ENCODE data around the gene COX14. TPM values are rescaled to one million over a fixed set of nuclear protein-coding genes. Genes with fewer than 3 reads are reported as not detected.

The COX14 gene
- total RNA-seq, 6 donors from 2014 or later: 22.0 to 98.2 (median 71.8) TPM

DNA sequence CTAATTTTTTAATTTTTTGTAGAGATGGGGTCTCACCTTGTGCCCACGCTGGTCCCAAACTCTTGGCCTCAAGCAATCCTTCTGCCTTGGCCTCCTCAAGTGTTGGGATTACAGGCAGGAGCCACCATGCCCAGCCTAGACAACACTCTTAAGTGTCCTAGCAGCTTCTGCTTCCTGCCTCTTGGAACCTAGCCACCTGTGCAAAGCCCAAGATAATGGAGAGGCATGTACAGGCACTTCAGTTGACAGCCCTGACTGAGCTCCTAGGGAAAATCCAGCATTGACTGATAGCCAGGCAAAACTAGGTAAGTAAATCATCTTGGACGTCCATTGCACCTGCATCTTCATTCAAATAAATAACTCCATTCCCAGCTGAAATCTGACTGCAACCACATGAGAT, 15.5 kb downstream of the COX14 start:
- no peak for ATAC-seq (ENCODE audit: low FRiP score in 2 of 2)
- Histone ChIP-seq H3K36me3 (peaks cover 4 to 78% (median 39%) of the 10 kb centered on the region in 4 donors), H3K4me3 (no peak overlapping the region), H3K4me1 (peaks cover 4 to 9% (median 7%) of the 10 kb centered on the region in 4 donors), H3K9me3 (no peaks in the 10 kb centered on the region), H3K27me3 (no peaks in the 10 kb centered on the region), H3K27ac (no peak overlapping the region)
- DNase-seq: no peak
- no peak for TF ChIP-seq POLR2A (IDR thresholded peaks at IDR 0.05)
- no peak for TF ChIP-seq EP300 (IDR thresholded peaks at IDR 0.05)
- no peak for TF ChIP-seq POLR2AphosphoS5 (IDR thresholded peaks at IDR 0.05)
- TF ChIP-seq, protein P1, sequence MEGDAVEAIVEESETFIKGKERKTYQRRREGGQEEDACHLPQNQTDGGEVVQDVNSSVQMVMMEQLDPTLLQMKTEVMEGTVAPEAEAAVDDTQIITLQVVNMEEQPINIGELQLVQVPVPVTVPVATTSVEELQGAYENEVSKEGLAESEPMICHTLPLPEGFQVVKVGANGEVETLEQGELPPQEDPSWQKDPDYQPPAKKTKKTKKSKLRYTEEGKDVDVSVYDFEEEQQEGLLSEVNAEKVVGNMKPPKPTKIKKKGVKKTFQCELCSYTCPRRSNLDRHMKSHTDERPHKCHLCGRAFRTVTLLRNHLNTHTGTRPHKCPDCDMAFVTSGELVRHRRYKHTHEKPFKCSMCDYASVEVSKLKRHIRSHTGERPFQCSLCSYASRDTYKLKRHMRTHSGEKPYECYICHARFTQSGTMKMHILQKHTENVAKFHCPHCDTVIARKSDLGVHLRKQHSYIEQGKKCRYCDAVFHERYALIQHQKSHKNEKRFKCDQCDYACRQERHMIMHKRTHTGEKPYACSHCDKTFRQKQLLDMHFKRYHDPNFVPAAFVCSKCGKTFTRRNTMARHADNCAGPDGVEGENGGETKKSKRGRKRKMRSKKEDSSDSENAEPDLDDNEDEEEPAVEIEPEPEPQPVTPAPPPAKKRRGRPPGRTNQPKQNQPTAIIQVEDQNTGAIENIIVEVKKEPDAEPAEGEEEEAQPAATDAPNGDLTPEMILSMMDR (IDR thresholded peaks at IDR 0.05): no peak
- 79 to 81% methylated on average over 2 of the region's 2 CpGs for WGBS, 2 donors

GRCh38 chr12:50129290-50129689, 17.3 kb downstream of the COX14 start:
- peaks cover 4 to 81% (median 45%) of the 10 kb centered on the region in 4 donors for H3K36me3 ChIP-seq
- peaks cover 4 to 9% (median 7%) of the 10 kb centered on the region in 4 donors for H3K4me1 ChIP-seq

GRCh38 chr12:50132505-50133135, 20.6 kb downstream of the COX14 start:
- no peak overlapping the region for H3K27ac ChIP-seq
- ATAC-seq (ENCODE audit: low FRiP score in 2 of 2): no peak
- no peak overlapping the region for H3K4me3 ChIP-seq
- H3K9me3 ChIP-seq: no peaks in the 10 kb centered on the region
- peaks cover 0 to 3% (median 0%) of the 10 kb centered on the region in 4 donors for H3K4me1 ChIP-seq
- H3K36me3 ChIP-seq: peaks cover 4 to 94% (median 53%) of the 10 kb centered on the region in 4 donors
- TF ChIP-seq POLR2A (IDR thresholded peaks at IDR 0.05) (no peak), POLR2AphosphoS5 (IDR thresholded peaks at IDR 0.05) (no peak), EP300 (IDR thresholded peaks at IDR 0.05) (no peak)
- TF ChIP-seq, protein P1 (IDR thresholded peaks at IDR 0.05): peak in 2 of 6 experiments; percentile 46 to 64
- no peaks in the 10 kb centered on the region for H3K27me3 ChIP-seq
- 75 to 95% methylated on average over 2 of the region's 2 CpGs for WGBS, 2 donors
- no peak for DNase-seq

More at GRCh38 chr12:50129290-50129689, 17.3 kb downstream of the COX14 start:
- Histone ChIP-seq H3K4me3 (no peak overlapping the region), H3K9me3 (no peaks in the 10 kb centered on the region), H3K27ac (no peak overlapping the region), H3K27me3 (no peaks in the 10 kb centered on the region)
- ATAC-seq (ENCODE audit: low FRiP score in 2 of 2) (no peak), DNase-seq (no peak)
- TF ChIP-seq, protein P1 (IDR thresholded peaks at IDR 0.05): no peak
- TF ChIP-seq POLR2A (IDR thresholded peaks at IDR 0.05): no peak
- no peak for TF ChIP-seq POLR2AphosphoS5 (IDR thresholded peaks at IDR 0.05)
- no peak for TF ChIP-seq EP300 (IDR thresholded peaks at IDR 0.05)
- WGBS, 2 donors: 64 to 82% methylated on average over 4 of the region's 4 CpGs

DNA sequence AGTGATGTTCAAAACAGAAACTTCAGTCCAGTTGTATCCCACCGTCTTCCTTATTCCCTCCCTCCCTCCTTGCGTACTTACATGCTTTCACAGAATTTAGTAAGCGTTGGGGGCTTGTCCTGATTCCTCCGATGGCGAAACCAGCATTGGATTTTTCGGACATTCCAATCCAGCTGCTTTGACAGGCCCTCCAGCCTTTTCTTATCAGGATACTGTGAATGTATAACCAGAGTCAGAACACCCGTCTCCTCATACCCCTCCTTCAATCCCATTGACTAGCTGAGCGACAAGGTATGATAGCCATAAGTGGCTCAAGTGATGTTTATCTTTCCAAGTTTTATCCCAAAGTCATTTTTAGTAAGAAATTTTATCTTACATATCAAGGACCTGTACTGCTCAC, 31.0 kb downstream of the COX14 start:
- peak overlapping the region in 1 of 4 donors; percentile 25 for H3K27ac ChIP-seq
- ATAC-seq (ENCODE audit: low FRiP score in 2 of 2) (no peak), DNase-seq (no peak)
- 60 to 71% methylated on average over 8 of the region's 8 CpGs for WGBS, 2 donors
- no peak overlapping the region for H3K4me3 ChIP-seq
- peaks cover 0 to 9% (median 1%) of the 10 kb centered on the region in 4 donors for H3K4me1 ChIP-seq
- H3K27me3 ChIP-seq: no peaks in the 10 kb centered on the region
- no peak for TF ChIP-seq POLR2A (IDR thresholded peaks at IDR 0.05)
- TF ChIP-seq EP300 (IDR thresholded peaks at IDR 0.05): no peak
- TF ChIP-seq, protein P1 (IDR thresholded peaks at IDR 0.05): no peak
- TF ChIP-seq POLR2AphosphoS5 (IDR thresholded peaks at IDR 0.05): no peak
- no peaks in the 10 kb centered on the region for H3K9me3 ChIP-seq
- peaks cover 0 to 41% (median 7%) of the 10 kb centered on the region in 4 donors for H3K36me3 ChIP-seq

DNA sequence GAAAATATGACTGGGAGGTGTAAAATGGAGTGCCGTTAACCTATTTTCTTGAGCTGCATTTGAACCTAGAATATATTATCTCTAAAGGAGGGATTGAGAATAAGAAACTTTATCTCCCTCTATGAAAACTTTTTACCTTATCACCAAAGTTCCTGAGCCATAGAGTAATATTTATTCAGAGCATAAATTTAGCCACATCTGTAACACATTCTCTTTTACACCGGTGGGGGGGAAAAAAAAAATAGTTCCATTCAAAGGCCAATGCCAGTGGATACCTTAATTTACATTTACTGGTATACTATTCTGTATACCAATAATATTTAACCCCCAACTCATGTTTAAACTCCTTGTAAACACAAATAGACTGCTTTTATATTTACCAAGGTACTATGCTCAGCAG, 33.4 kb downstream of the COX14 start:
- no peak overlapping the region for H3K4me3 ChIP-seq

More for the DNA sequence above, 33.4 kb downstream of the COX14 start:
- H3K27me3 ChIP-seq: no peaks in the 10 kb centered on the region
- H3K4me1 ChIP-seq: peaks cover 0 to 9% (median 1%) of the 10 kb centered on the region in 4 donors
- ATAC-seq (ENCODE audit: low FRiP score in 2 of 2): no peak
- no peaks in the 10 kb centered on the region for H3K9me3 ChIP-seq
- peaks cover 0 to 27% (median 5%) of the 10 kb centered on the region in 4 donors for H3K36me3 ChIP-seq
- TF ChIP-seq POLR2A (IDR thresholded peaks at IDR 0.05) (no peak), EP300 (IDR thresholded peaks at IDR 0.05) (no peak), POLR2AphosphoS5 (IDR thresholded peaks at IDR 0.05) (no peak)
- TF ChIP-seq, protein P1 (IDR thresholded peaks at IDR 0.05): no peak
- no peak for DNase-seq
- no peak overlapping the region for H3K27ac ChIP-seq
- 75 to 89% methylated on average over 2 of the region's 2 CpGs for WGBS, 2 donors
